VCaP (cell line): Measurements from ENCODE around the gene SERPINA9.

ENCODE experiments used
- H3K27ac ChIP-seq: fragments of 450-650 bp; 2 replicates; pipeline ENCODE4 v1.5.1; 2017
- TF ChIP-seq, protein P1 (sequence below): fragments of 450-650 bp; conservative IDR thresholded peaks from 2 replicates; pipeline ENCODE4 v1.5.1; 2017; ENCODE audit warnings: mild to moderate bottlenecking, moderate library complexity

The SERPINA9 gene

DNA sequence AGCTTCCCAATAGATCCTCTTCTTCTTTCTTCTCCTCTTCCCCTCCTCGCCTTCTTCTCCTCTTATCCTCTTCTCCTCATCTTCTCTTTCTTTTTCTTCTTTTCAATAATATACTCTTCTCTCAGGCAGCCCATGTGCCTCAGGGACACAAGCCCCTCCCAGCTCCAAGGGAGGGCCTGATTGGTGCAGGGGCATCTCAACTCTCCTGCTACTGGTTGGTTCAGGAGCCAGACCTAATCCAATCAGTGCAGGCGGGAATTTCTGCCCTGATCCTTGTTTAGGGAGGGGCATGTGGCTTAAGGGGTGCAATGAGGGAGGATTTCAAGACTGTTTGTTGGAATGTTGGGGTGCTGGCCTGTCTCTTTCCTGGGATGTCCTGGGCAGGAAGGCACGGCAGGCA, 24.3 kb upstream of the SERPINA9 start:
- TF ChIP-seq, protein P1, sequence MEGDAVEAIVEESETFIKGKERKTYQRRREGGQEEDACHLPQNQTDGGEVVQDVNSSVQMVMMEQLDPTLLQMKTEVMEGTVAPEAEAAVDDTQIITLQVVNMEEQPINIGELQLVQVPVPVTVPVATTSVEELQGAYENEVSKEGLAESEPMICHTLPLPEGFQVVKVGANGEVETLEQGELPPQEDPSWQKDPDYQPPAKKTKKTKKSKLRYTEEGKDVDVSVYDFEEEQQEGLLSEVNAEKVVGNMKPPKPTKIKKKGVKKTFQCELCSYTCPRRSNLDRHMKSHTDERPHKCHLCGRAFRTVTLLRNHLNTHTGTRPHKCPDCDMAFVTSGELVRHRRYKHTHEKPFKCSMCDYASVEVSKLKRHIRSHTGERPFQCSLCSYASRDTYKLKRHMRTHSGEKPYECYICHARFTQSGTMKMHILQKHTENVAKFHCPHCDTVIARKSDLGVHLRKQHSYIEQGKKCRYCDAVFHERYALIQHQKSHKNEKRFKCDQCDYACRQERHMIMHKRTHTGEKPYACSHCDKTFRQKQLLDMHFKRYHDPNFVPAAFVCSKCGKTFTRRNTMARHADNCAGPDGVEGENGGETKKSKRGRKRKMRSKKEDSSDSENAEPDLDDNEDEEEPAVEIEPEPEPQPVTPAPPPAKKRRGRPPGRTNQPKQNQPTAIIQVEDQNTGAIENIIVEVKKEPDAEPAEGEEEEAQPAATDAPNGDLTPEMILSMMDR = no peak
- H3K27ac ChIP-seq = no peak overlapping the region

DNA sequence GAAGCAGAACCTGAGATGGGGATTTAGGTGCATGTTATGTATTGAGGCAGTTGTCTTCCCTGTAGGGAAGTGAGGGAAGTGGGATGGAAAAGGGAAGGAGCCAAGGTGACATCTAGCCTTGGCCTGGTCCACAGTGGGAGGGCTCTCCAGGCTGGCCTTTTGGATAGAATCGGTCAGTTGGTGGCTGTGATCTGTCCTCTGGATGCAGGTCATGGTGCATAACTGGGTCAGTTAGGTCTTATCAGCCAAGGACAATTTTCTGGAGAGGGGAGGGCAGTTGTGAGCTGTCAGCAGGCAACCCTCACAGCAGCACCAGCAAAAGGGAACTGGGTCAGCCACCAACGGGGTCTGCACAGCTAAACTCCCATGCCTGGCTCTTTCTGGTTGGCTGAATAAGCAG, 23.7 kb upstream of the SERPINA9 start:
- no peak overlapping the region for H3K27ac ChIP-seq
- TF ChIP-seq, protein P1 = no peak

DNA sequence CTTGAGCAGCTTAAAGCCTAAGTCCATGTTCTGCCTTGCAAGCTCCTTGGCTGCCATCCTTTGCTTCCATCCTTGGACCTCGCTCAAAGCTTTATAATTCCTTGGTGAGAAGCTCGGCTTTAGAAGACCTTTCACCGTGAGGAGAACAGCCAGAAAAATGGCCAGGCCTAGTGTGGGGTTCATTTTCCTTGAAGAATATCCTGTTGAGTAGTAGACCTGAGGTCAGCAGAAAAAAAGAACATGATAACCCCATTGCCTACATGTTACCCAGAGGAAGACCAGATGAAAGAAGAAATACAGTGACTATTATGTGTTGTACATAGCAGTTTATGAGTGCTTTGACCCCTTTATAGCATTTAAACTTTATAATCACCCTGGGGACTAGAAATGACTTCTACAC, 22.2 kb upstream of the SERPINA9 start:
- H3K27ac ChIP-seq = no peak overlapping the region

DNA sequence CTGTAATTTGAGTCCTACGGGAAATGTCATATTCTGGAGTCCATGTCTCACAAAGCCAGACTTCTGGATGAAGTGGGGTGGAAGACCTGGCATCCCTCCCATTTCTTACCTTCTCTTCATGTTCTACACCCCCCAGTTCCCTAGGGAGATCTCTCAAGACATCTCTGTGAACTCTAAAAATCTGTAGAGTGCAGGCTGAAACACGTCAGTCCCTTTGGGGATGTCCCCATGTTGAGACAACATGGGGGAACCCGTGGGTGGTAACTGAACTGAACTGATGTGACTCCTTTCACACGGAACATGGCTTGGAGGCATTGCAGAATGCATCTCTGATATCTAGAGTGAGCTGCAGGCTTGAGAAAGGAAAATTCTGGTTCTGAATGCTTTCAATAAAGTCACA, 18.1 kb upstream of the SERPINA9 start:
- TF ChIP-seq, protein P1 = no peak
- H3K27ac ChIP-seq = no peak overlapping the region

More for the DNA sequence above, 22.2 kb upstream of the SERPINA9 start:
- TF ChIP-seq, protein P1 = no peak

DNA sequence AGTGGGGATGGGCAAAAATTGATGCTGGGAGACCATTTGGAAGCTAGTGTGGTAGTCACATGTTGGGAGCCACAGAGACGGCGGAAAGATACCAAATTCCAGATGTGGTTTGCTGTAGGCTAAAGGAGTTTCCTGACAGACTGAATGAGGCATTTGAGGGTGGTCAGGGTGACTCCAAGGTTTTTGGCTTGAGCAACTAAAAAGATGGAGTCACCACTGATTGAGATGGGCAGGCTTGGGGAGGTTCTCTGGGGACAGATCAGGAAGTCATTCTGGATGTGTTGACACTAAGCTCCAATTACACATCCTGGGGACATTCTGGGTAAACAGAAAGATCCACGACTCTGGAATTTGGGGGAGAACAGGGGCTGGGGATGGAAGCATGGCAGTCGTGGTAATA, 15.5 kb upstream of the SERPINA9 start:
- TF ChIP-seq, protein P1 = no peak
- no peak overlapping the region for H3K27ac ChIP-seq

DNA sequence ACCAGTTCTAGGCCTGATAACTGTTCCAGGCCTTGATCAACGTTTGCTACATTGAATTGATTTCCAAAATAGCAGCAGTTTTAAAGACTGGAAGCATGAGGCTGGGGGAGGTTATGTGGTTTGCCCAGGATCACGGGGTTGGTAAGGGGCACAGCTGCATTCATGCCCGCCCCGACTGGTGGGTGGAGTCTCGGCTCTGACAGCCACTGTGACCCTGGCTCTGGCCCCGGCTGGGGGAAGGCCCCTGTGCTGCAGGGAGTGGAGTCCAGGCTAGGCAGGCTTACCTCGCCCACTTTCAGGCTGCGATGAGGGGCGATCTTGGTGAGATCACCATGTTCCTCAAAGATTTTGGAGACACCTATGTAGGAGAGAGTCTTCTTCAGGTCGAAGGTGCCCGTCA, 13.3 kb upstream of the SERPINA9 start:
- TF ChIP-seq, protein P1 = no peak
- no peak overlapping the region for H3K27ac ChIP-seq

DNA sequence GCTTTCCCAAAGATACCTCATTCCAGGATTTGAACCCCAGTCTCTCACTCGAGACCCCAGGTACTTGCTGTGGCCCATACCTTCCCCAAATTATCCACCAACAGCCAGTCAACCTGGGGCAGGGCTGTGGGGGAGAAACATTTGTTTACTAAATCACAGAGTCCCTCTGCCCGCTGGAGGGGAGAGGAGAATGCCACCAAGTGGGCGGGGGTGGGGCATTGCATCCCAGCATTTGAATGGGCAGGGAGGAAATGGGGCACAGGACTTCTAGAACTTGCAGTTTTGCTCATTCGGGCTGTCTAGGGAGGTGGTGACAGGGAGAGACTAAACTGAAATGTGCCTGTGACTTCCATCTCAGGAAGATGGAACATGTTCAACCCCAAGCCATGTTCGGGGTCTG, 10.9 kb upstream of the SERPINA9 start:
- TF ChIP-seq, protein P1 = no peak
- H3K27ac ChIP-seq = peak overlapping the region; percentile 60; the same call in 1 of the 2 replicates
